Measurements from ENCODE around the gene SH3RF3.
"Not testable (repeated sequence)": the region's sequence is repeated elsewhere in the genome, so short reads cannot be mapped to it uniquely, and the experiment has no call there.

SH3RF3 gene

DNA sequence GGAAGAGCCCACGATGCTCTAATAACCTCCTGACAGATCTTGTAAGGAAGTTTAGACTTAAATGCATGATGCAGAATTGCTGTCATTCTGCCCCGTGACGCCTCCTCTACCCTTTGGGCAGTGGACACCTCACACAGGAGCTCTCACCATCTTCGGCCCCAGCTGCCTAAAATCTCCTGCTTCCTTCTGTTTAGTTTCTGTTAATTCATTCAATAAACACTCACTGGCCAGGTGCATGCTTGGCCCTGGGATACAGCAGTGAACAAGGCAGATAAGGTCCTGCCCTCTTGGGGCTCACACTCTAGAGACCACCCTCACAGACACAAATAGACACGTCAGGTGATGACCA, 403.7 kb downstream of the SH3RF3 start:
- DNase-seq: no peak

DNA sequence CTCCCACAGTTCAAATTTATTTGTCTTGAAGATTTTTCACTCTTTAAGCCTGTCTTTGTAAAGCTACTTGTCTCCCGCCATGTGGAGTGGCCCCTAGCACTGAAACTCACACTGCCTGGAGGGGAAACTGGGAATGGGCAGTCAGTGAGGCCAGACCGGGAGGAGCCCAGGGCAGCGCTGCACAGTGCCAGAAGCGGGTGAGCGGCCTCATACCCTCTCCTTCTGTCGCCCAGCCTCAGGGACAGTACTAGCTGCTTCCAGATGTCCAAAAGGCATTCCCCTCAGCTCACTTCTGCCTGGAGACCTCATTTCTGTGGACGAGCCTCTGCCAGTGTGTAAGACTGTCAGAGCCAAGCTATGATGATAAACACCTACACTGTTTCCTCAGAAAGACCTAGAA, 404.8 kb downstream of the SH3RF3 start:
- no peak for DNase-seq

DNA sequence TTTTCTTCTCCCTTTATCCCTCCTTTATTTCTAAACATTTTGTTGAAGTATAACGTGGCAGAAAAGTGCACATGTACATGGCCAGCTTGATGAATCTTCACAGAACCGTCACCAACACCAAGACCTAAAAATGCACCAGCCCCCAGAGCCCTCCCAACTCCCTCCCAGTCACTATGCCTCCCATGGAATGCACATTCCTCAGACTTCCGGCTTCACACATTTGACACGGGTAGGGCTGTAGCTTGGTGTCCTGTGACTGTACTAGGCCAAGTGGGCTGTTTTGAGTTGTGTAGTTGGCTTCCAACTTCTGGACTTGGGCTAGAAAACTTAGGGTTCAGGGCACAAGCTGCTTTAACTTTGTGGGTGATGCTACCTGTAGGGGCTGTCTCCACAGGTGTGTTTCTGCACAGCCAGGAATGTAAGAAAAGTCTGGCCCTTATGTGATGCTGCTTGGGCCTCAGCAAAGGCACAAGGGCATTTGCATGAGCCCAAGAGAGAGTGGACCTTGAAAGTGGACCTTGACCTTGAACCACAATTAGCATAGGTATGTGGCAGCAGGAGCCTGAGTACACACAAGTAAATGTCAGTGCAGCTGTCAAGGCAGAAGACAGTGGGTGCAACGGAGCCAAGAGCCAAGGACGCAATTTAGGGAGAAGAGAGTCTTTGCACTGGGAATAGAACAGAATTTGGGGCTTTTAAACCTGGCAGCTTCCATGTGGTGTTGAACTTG, 406.4 kb downstream of the SH3RF3 start:
- no peak for DNase-seq

DNA sequence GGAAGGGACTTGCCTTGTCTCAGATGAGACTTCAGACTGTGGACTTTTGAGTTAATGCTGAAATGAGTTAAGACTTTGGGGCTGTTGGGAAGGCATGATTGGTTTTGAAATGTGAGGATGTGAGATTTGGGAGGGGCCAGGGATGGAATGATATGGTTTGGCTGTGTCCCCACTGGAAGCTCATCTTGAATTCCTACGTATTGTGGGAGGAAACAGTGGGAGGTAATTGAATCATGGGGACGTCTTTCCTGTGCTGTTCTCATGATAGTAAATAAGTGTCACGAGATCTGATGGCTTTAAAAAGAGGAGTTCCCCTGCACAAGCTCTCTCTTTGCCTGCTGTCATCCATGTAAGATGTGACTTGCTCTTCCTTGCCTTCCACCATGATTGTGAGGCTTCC, 407.6 kb downstream of the SH3RF3 start:
- DNase-seq: not testable (repeated sequence)

DNA sequence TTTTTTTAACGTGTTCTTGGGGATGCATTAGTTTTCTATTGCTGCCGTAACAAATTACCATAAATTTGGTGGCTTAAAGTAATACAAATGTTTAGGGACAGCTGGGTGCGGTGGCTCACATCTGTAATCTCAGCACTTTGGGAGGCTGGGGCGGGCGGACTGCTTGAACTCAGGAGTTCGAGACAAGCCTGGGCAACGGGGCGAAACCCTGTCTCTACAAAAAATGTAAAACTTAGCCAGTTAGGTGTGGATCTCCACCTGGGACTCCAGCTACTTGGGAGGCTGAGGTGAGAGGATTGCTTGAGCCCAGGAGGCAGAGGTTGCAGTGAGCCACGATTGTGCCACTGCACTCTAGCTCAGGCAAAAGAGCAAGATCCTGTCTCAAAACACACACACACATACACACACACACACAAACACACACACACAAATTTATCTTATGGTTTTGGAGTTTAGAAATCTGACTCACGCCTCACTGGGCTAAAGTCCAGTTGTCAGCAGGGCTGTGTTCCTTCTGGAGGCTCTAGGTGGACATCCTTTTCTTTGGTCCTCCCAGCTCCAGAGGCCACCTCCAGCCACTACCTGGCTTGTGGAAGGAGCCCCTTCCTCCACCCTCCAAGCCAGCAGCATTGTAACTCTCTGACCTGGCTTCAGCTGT, 408.7 kb downstream of the SH3RF3 start:
- DNase-seq: no peak

DNA sequence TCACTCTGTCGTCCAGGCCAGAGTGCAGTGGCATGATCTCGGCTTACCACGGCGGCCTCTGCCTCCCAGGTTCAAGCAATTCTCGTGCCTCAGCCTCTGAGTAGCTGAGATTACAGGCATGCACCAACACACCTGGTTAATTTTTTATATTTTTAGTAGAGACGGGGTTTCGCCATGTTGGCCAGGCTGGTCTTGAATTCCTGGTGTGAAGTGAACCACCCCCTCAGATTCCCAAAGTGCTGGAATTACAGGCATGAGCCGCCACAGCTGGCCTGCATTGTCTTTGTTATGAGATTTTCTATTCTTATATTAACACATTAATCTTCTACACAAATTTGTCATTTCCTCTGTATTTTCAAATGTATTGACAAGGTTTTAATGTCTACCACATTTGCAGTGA, 409.5 kb downstream of the SH3RF3 start:
- no peak for DNase-seq

DNA sequence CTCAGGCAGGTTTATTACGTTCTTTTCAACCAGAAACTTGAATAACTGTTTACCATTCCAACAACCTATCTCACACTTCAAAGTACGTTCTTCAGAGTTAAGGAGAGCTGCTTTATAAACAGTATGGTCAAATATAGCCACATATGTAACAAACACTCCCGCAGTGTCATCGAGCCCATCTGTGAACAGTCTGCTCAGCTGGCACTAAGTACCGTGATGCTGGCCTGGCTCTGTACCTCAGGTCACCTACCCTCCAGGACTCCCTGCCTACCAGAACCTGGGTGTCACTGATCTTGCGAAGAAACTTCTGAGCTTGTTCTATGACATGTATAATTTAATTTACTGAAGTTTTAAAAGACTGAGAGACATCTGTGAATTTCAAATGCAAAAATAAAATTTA, 413.4 kb downstream of the SH3RF3 start:
- DNase-seq: no peak

DNA sequence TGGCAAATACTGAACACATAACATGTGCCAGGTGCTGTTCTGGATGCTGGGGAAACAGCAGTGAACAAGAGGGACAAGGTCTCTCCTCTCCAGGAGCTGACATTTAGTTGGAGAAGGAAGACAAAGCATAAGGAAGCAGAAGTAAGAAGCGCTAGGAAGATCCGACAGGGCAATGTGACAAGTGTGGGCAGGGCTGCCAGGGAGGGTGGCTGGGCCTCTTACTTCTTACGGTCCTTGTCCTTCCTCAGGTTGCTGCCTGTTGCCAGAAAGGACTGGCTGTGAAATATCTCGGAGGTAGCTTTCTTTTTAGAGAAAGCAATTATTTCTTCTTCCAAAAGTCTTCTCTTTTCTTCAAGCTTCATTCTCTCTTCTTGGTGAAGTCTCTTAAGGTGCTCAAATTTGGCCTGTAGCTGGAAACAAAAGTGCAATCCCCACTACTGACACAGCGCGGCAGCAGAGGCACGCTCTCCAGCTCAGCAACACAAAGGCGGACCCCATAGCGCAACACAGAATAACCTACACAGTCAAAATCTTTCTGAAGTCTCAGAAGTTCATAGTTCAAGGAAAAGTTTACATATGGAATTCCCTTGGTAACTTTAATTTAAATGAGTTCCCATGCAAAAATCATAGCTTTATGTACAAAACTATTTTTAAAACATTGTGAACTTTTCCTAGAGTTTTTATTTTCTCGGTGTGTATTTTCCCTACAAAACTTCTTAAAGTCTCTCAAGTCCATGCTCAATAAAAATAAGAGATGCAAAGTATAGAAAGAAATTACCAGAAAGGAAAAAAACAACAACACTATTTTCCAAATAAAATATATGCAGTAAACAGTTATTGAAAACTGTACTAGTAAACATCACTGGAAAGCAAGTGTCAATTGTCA, 417.1 kb downstream of the SH3RF3 start:
- DNase-seq: peak; percentile 63

DNA sequence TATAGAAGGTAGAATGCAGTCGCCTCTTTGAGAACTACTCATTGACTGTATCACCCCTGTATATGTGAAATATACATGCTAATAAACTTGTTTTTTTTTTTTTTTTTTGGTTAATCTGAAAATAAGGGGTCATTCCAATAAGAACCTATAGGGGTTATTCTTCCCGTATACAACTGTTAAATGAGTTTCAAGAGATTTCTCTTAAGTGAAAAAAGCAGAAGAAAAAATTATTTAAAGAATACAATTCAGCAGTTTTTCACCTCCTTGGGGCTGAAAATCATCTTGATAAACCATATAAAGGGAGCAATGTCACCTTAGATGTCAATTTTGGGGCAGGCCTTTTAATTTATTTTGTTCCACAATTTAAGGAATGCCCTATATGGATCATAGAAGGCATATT, 418.3 kb downstream of the SH3RF3 start:
- no peak for DNase-seq

DNA sequence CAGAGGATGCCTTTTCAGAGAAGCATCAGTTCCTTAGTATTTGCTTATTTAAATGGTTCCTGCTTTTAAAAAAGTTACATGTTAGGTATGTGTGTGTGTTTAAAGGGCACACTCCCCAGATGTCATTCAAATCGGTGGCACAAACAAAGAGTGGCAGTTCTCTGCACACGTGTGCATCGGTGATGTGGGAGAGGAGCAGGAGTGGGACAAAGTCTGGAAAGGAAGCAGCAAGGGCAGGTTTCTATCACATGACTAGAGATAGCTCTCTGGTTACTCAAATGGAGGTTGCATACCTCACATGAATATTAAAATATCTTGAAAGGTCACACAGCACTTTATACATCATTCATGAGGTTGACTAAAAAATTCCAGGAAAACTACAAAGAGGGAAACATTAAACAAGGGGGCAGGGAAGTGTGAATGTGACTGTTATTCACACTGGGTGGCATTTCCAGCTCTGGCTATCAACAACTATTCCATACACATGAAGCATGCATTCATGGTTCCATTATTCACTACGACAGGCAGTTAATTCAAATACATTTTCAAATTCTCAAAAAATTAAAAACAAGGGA, 420.1 kb downstream of the SH3RF3 start:
- no peak for DNase-seq
